Heart left ventricle (tissue), 16 donors: ENCODE data around the gene ACSL1. TPM values are rescaled to one million over a fixed set of nuclear protein-coding genes. Genes with fewer than 3 reads are reported as not detected.

Source experiments
- ATAC-seq, 4 donors: fragments of 200-7000 bp; cut with Tn5 transposase; one replicate each; pipeline ENCODE4 v1.9.1; 2020 to 2022; ENCODE audit warnings: moderate library complexity in 4 of 4, mild to moderate bottlenecking in 3 of 4, moderate number of reproducible peaks in 1 of 4
- DNase-seq, 5 donors: peaks; one replicate each; pipeline ENCODE4 v3.0.0-alpha.2; 2020
- H3K27ac ChIP-seq, 12 donors: fragments of 200-600 bp; sonication (generic) in 4 of 12; one replicate each; pipeline versions ENCODE4 v1.5.0 to v1.8.0; 2016 to 2022; ENCODE audit warnings: mild to moderate bottlenecking in 2 of 12
- H3K27me3 ChIP-seq, 9 donors: fragments of 200-600 bp; sonication (generic) in 2 of 9; one replicate each; pipeline versions ENCODE4 v1.5.1 to v1.8.0; 2016 to 2022; ENCODE audit warnings: mild to moderate bottlenecking in 3 of 9
- H3K36me3 ChIP-seq, 9 donors: fragments of 200-600 bp; sonication (generic) in 2 of 9; one replicate each; pipeline versions ENCODE4 v1.5.0 to v1.8.0; 2018 to 2022; ENCODE audit warnings: mild to moderate bottlenecking in 2 of 9
- H3K4me1 ChIP-seq, 12 donors: fragments of 200-600 bp; sonication (generic) in 4 of 12; one replicate each; pipeline versions ENCODE4 v1.5.0 to v1.8.0; 2016 to 2022; ENCODE audit warnings: mild to moderate bottlenecking in 3 of 12
- H3K4me3 ChIP-seq, 12 donors: fragments of 200-600 bp; sonication (generic) in 4 of 12; one replicate each; pipeline versions ENCODE4 v1.5.0 to v1.8.0; 2017 to 2022; ENCODE audit warnings: mild to moderate bottlenecking in 9 of 12, moderate library complexity in 4 of 12
- H3K9me3 ChIP-seq, 12 donors: fragments of 200-600 bp; sonication (generic) in 4 of 12; one replicate each; pipeline versions ENCODE4 v1.5.0 to v1.8.0; 2016 to 2022; ENCODE audit warnings: mild to moderate bottlenecking in 1 of 12
- POLR2A ChIP-seq, 2 donors: fragments of 450-650 bp; IDR thresholded peaks; one replicate each; pipeline ENCODE4 v1.6.1; 2017; ENCODE audit warnings: antibody characterized with exemption in 2 of 2, mild to moderate bottlenecking in 2 of 2, moderate library complexity in 2 of 2
- WGBS, 4 donors: extraction: QIAGEN DNeasy Blood & Tissue Kit in 2 of 4; methylation state at CpG; one replicate each; pipeline versions ENCODE4 v1.1.5 to v1.1.7; 2013 to 2018; 5-methylcytosine and 5-hydroxymethylcytosine counted together
- intact Hi-C, 10 donors: fragments of 100-400 bp; cut with DNase I; formaldehyde crosslinking; loops; one replicate each; pipeline versions ENCODE4 v1.11.1 to v1.14.2; 2022
- microRNA-seq, 4 donors: library from miRNA; unstranded; fragments of <30 nt; microRNA quantifications; one replicate each; pipeline versions ENCODE4 to v1.2.0, GENCODE V29; 2017 to 2020
- polyA plus RNA-seq, 2 donors: library from polyadenylated mRNA; stranded (reverse); fragments of 200-250 nt; gene quantifications; one replicate each; pipeline ENCODE4 v1.2.3, GENCODE V29; 2013
- total RNA-seq, 9 donors: library from RNA; depleted of rRNA in 2 of 9; stranded (reverse); fragments of >200 nt in 2 of 9; fragmentation: NEBNext Ultra II Directional in 3 of 9; extraction: Animal tissue kit (Norgen Biotek cat#: 25700) in 3 of 9; gene quantifications; one replicate each; pipeline versions ENCODE4 v1.1.0 to v1.2.4, GENCODE V29; 2016 to 2023
- TF ChIP-seq, protein P1 (sequence below), 12 donors: fragments of 200-600 bp; sonication (generic) in 4 of 12; IDR thresholded peaks; one replicate each; pipeline versions ENCODE4 v1.5.0 to v1.8.0; 2018 to 2022; ENCODE audit warnings: antibody characterized with exemption in 12 of 12, mild to moderate bottlenecking in 5 of 12
- donor health status: ischemic (EF 13 %, LVEDD 7.1; RV severe dilation, severe dysfunction).
- donor health status: healthy with polysubstance abuse.
- donor health status: DM: no; HTN: yes; CAD: no.
- donor health status: DM: no; HTN: no; CAD: no.
- donor health status: ischemic (EF 25% LVEDD 6.9; RV normal size, moderate dysfunction).
- donor health status: ischemic (EF 25% LVEDD 5.7; RV mildly dilated, moderate dysfunction).
- donor health status: healthy.
- donor health status: DM: yes; HTN: yes; CAD: no.
- donor health status: ischemic (EF 35%, LVEDD 5.7; RV mildly dilated, moderate dysfunction).
- donor health status: nonischemic (EF 11% LVEDD 7.7; RV severe dilation, severe dysfunction).
- donor health status: DM: yes; HTN: yes; CAD: no.
- donor health status: PGD.
- donor health status: ischemic (EF 29% LVEDD 5.4; RV normal size, mild dysfunction).
- donor health status: nonischemic (EF 23%, LVEDD 6.1; RV moderate dilation, normal function).

The ACSL1 gene
- total and polyA plus RNA-seq, 11 donors = 171 to 603 (median 266) TPM

DNA sequence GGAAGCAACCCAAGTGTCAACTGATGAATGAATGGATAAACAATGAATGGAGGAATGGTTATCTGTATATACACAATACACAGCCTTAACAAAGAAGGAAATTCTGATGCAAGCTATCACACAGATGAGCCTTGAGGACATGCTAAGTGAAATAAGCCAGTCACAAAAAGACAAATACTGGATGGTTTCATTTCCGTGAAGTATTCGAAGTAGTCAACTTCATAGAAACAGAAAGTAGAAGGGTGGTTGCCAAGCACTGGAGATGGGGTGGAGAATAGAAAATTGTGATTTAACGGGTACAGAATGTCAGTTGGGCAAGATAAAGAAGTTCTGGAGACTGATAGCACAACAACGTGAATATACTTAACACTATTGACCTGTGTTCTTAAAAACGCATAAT, 120.1 kb downstream of the ACSL1 start:
- intact Hi-C loops = no loop called here
- Histone ChIP-seq H3K36me3 (no peaks in the 10 kb centered on the region), H3K27ac (no peak overlapping the region), H3K9me3 (peaks cover 0 to 3% (median 0%) of the 10 kb centered on the region in 12 donors), H3K4me1 (peaks cover 0 to 12% (median 0%) of the 10 kb centered on the region in 12 donors), H3K4me3 (no peak overlapping the region), H3K27me3 (no peaks in the 10 kb centered on the region)
- DNase-seq = no peak
- 79 to 90% (median 89%) methylated on average over 5 of the region's 5 CpGs for WGBS, 4 donors
- TF ChIP-seq, protein P1, sequence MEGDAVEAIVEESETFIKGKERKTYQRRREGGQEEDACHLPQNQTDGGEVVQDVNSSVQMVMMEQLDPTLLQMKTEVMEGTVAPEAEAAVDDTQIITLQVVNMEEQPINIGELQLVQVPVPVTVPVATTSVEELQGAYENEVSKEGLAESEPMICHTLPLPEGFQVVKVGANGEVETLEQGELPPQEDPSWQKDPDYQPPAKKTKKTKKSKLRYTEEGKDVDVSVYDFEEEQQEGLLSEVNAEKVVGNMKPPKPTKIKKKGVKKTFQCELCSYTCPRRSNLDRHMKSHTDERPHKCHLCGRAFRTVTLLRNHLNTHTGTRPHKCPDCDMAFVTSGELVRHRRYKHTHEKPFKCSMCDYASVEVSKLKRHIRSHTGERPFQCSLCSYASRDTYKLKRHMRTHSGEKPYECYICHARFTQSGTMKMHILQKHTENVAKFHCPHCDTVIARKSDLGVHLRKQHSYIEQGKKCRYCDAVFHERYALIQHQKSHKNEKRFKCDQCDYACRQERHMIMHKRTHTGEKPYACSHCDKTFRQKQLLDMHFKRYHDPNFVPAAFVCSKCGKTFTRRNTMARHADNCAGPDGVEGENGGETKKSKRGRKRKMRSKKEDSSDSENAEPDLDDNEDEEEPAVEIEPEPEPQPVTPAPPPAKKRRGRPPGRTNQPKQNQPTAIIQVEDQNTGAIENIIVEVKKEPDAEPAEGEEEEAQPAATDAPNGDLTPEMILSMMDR (IDR thresholded peaks at IDR 0.05) = no peak
- no peak for TF ChIP-seq POLR2A (IDR thresholded peaks at IDR 0.05)
- ATAC-seq = no peak

Small RNA genes within 50 kb of the gene (microRNA-seq; reads per million reads assigned to microRNA genes)
- gene MIR3945 = 0 to 0.60 (median 0) reads per million in 4 donors

Other genes starting within 250 kb of the ACSL1 start
- gene CASP3, start 176.5 kb downstream of the ACSL1 start, total RNA-seq = 10 to 100 TPM in 7 of 9 donors, 1 to 10 TPM in 2; 7.3 to 32.0 (median 15.8) TPM
- 10 to 100 TPM in 1 of 2 donors, 1 to 10 TPM in 1; 7.8 to 20.4 TPM for gene CASP3, start 176.5 kb downstream of the ACSL1 start, polyA plus RNA-seq
- gene PRIMPOL, start 176.2 kb downstream of the ACSL1 start, total RNA-seq = 10 to 100 TPM in 7 of 9 donors, 1 to 10 TPM in 2; 5.4 to 12.4 (median 10.6) TPM
- gene PRIMPOL, start 176.2 kb downstream of the ACSL1 start, polyA plus RNA-seq = 10 to 100 TPM in 1 of 2 donors, 1 to 10 TPM in 1; 5.2 to 24.8 TPM
- gene CENPU, start 91.9 kb downstream of the ACSL1 start, total RNA-seq = 1 to 10 TPM in 6 of 9 donors, under 1 TPM in 3; 0.36 to 7.1 (median 1.3) TPM
- gene CENPU, start 91.9 kb downstream of the ACSL1 start, polyA plus RNA-seq = 1 to 10 TPM; 1.0 to 1.2 TPM
- not detected for gene HELT, start 192.5 kb upstream of the ACSL1 start, total RNA-seq
- gene HELT, start 192.5 kb upstream of the ACSL1 start, polyA plus RNA-seq = not detected